HG03521 (cell line): ENCODE measurements around the gene KIF5C.
A peak's percentile ranks its signal among the peaks of the same experiment; 100 is the strongest.
"Not testable (repeated sequence)": the region's sequence is repeated elsewhere in the genome, so short reads cannot be mapped to it uniquely, and the experiment has no call there.

Source experiments
- ATAC-seq: cut with Tn5 transposase; IDR thresholded peaks from one replicate; pipeline ENCODE4 v1.9.1; 2021; ENCODE audit warnings: mild to moderate bottlenecking, moderate library complexity; ENCODE audit not compliant: unreplicated experiment

Gene KIF5C

GRCh38 chr2:148959745-148960144, 84.7 kb downstream of the KIF5C start:
- no peak for ATAC-seq

DNA sequence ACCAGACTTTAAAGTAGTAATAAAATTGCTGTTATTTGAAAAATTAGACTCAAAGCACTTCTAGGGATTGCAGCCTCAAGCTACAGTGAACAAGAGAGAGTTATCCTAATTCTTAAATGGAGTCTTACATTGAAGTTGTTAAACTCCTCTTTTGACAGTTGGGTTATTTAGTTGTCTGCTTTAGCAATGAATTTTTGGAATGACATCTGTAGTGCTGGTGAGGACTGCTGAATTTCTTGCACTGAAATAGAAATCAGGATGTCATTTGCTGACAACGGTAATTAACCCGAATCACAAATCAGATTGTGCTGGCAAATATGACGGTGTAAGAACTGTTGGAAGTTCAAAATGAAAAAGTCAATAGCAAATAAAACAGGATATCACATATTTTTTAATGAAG, 85.5 kb downstream of the KIF5C start:
- ATAC-seq = no peak

GRCh38 chr2:148963461-148963860, 88.4 kb downstream of the KIF5C start:
- ATAC-seq = no peak

DNA sequence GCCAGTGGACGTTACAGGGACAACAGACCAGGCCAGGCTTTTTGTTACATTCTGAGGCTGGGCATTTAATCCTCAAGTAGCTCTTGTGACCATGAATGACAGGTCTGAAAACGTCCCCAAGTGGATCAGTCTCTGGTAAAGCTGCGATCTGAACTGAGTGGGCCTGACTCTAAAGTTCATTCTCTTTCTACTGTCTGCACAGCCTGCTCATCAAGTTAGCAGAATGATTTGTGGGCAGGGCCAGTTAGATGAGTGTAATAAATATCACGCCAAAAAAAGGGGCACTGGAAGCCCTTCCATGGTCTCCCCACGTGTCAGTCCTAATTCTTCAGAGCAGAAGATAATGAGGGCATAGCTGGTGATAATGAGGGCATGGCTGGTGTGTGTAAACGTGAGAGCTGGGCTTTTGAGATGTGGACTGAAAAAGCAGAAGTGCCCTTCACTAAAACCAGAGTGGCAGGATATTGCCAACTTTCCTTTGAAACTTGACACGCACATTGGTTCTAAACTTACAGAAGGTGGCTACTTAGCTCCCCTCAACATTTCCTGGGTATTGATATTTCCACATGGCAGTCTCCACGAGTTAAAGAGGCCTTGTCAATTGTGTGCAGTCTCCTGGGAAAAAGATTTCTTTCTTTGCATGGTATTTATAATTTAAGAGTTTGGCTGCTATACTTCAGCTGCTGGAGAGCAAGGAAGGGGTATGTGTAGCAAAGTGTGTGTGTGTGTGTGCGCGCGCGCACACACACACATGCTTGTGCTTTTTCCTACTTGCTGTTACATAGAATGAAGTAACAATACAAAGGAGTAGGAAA, 90.8 kb downstream of the KIF5C start:
- ATAC-seq = no peak

DNA sequence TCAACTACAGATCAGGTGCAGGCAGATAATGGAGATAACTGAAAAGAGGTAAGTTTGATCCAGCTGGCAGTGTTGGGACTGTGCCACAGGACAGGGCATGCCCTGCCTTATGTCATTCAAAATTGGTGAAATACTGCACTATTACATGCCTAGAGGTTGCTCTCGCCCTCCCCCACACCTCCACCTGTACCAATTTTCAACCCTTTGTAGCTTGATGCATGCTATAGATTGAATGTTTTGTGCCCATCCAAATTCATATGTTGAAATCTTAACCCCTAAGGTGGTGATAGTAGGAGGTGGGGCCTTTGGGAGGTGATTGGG, 91.4 kb downstream of the KIF5C start:
- ATAC-seq = no peak

- no peak for ATAC-seq
Measured at GRCh38 chr2:148967056-148967455, 92.0 kb downstream of the KIF5C start.

GRCh38 chr2:148967578-148967977, 92.6 kb downstream of the KIF5C start:
- ATAC-seq = no peak

DNA sequence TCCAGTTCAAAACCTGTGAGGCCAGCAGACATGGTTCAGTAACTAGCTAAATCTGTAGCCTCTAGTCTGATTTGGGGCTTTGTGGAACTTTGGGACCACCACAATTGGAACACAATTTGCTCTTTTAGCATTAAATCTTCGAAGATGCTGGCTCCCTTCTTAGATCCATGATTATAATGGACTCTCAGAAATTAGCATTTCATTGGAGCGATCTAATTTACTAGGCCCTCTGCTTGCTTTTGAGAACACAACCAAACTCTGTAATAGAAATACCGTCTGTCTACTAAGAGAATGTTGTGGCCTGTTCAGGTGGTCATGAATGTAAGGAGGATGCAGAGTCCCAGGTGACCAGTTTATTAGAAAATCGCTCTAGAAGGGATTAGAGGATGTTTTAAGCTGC, 93.3 kb downstream of the KIF5C start:
- ATAC-seq = no peak

DNA sequence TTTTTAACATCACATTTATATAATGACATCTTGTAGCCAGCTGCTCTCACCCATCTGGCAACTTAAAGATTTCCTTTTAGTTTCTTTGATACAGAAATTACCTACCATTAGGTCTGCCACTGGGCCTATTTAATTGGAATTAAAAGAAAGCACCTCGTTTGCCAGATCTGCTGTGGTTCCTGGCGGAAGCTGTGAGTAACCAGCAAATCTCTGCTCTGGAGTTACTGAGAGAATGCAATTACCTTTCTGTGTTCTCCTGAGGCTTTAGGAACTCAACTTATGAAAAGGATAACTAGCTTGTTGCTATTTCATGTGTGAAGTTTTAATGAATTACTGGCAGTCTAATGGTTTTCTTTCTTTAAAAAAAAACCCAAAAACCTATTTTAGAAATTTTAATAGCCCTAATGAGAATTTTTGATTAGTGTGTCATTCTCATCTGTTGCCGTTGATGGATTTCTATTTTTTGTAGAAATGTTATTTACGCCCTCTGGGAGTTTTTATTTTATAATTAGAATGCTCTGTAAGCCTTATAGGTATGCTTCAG, 93.8 kb downstream of the KIF5C start:
- ATAC-seq = no peak

DNA sequence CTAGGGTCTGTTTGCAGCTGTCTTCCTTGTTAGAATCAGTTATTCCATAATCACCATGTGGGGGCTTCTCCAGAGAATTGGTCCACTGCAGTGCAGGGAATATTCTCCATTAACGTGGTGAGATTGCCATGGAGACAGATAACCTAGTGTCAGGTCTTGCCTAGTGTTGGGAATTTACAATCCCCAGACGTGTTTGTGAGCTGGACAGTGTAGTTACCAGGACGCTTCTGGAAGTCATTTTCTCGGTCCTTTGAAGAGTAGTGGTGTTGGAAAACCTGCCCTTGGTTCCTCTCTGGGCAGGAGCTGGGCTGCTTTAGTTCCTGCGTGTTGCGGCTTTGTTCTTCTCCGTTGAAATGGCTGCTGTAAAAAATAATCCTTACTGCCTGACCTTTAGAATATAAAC, 94.6 kb downstream of the KIF5C start:
- ATAC-seq = no peak

DNA sequence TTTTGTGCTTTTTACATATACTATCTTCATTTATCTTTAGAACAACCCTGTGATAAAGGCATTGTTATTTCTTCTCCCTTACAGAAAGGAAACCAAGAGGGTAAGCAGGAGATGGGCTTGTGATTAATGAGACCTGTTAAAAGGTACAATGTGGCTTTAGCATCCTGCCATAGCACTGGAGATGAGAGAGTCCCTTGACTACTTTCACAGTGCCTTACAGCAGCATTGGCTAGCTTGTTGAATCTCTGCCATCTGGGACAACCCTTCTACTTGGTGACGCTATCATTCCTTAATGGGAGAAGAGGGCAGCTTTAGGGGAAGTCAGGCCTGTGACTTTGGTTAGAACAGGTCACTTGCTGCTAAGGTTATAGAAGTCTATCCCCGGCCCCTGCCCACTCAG, 95.4 kb downstream of the KIF5C start:
- no peak for ATAC-seq

DNA sequence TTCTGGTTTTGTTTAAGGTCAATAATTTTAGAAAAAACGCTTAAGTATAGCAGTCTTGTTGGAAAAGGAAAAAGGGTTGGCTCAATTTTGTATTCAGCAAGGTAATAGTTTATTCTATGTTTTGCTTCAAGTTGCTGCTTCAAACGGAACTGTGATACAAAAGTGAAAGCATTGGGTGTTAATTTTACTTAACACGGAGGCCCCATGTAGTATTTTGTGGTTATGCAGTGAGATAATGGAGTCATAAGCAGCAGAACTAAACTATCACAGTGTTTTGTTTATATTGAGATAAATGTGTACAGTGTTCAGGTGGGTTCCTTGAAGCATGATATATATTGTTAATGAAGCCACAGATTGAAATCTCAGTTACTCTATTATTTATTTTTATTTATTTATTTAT, 96.5 kb downstream of the KIF5C start:
- peak; percentile 81 for ATAC-seq

- no peak for ATAC-seq
Measured at GRCh38 chr2:148974095-148974494, 99.1 kb downstream of the KIF5C start.

DNA sequence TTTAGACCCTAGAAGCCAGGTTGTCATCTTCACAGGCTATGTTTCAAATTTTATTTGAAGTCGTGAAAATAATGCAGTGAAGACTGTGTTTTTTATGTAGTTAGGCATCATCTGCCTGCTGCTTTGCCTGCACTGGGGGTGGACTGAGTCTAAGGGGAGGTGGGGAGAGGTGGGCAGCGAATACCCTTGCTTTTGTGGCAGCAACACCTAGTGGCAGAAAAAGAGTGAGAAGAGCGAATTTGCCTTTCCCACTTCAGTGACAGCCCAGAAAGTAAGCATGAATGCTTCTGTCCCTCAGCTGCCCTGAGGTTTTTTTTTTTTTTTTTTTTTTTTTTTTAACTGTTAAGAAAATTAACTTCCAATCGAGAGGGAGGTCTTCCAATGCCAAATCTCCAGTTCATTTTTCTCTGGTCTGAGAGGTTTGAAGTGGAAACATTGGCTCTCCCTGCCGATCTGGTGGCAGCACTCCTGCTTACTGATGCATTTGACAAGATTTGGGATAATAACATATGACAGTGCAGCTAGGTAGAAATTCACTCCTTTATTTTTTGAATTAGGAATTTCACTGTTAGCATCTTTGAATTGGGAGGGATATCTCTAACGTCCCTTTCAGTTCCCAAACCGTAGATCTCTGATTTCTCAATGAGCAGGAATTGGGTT, 103.1 kb downstream of the KIF5C start:
- no peak for ATAC-seq

DNA sequence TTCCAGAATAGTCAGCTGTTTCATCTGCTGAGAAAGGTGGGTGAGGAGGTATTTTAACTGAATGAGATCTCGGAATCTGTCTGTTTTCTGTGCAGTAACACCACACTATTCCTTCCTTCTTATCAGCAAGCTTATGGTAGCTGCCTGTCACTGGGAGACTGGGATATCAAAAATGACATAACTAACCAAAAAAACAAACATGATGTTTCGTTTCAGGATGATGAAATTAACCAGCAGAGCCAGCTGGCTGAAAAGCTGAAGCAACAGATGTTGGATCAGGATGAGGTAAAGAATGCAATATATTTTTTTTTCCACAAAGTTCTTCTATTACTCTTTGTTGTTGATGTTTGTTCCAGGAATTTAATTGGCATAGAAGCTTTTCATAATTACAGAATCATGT, 103.7 kb downstream of the KIF5C start:
- no peak for ATAC-seq

GRCh38 chr2:148979164-148979918, 104.3 kb downstream of the KIF5C start:
- no peak for ATAC-seq

DNA sequence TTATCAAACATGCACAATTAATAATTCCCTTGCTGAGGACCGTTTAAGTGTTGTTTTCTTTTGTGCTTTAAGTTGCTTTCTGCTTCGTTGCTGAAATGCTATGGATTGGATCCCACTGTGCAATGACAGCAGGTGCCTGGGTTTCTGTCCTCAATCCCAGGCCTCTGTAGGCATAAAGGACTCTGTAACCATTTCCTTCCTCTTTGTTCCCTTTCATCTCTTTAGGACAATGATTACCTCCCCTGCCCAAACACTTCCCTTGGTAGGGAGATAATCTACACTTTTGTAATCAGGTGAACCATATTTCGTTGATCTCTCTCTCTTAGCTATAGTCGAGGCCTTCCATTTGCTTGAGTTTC, 104.9 kb downstream of the KIF5C start:
- ATAC-seq = no peak

GRCh38 chr2:148980496-148980895, 105.5 kb downstream of the KIF5C start:
- not testable (repeated sequence) for ATAC-seq

DNA sequence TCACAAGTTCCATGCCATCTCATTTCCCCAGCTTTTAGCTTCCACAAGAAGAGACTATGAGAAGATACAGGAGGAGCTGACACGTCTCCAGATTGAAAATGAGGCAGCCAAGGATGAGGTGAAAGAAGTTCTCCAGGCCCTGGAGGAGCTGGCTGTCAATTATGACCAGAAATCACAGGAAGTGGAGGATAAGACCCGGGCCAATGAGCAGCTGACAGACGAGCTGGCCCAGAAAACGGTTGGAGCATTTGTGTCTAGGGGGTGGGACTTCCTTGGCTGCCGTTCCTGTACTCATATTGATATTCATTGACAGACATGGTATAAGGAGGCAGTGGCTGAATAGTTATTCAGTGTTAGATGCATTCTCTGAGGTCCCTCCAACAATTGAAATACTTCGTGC, 106.3 kb downstream of the KIF5C start:
- ATAC-seq = no peak

DNA sequence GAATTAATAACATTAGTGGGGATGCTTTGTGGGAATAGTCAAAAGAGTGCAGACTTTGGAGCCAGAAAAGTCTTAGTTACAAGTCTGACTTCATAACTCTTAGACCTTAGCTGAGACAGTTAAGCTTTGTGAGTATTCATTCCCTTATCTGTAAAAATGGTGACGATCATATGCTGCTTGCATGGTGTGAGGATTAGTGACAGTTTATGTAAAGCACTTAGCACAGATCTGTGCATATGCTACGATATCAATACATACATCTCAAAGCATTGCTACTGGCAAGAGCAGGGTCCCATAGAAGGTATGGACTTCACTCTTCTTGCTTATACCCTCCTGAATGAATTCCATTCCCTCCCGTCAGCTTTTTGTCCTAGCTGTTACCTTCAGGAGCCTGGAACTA, 106.8 kb downstream of the KIF5C start:
- ATAC-seq = no peak

DNA sequence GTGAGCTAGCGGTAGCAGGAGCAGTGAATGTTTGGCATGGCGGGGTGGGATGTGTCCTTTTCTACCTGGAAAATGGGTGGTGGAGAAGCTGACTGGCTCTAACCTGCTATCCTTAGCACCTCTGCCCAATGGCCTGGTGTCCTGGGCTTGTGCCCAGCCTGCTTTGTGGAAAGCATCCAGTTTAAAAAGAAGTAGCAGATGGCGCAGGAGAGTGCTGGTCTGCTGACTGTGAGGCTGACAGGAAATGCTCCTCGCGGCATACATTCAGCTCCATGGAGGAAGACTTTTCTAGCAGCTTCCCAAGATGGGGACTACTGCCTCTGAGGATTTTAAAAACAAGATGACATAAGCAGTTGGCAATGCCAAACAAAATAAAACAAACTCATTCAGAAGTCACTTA, 107.3 kb downstream of the KIF5C start:
- no peak for ATAC-seq

DNA sequence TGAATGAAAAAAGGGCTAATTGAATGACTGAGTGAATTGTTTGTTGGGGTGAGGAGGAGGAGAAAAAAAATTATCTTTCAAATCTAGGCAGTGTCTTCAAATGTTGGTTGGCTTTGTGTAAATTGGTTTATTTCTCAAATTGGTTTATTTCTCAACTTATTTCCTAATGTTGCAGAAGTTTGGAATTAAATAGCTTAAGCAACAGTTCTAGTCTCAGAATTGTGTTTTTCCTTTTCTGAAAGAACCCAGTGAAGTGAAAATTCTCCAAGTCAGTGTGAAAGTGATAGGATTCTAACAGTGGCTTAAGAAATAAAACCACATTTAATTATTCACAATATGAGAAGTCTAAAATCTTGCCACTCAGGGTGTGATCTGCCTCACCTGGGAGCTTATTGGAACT, 108.9 kb downstream of the KIF5C start:
- no peak for ATAC-seq
